ENCODE data around the gene FBXO2.

GRCh38 chr1:11682287-11682771, 28.1 kb upstream of the FBXO2 start:
- TF ChIP-seq, protein P1, sequence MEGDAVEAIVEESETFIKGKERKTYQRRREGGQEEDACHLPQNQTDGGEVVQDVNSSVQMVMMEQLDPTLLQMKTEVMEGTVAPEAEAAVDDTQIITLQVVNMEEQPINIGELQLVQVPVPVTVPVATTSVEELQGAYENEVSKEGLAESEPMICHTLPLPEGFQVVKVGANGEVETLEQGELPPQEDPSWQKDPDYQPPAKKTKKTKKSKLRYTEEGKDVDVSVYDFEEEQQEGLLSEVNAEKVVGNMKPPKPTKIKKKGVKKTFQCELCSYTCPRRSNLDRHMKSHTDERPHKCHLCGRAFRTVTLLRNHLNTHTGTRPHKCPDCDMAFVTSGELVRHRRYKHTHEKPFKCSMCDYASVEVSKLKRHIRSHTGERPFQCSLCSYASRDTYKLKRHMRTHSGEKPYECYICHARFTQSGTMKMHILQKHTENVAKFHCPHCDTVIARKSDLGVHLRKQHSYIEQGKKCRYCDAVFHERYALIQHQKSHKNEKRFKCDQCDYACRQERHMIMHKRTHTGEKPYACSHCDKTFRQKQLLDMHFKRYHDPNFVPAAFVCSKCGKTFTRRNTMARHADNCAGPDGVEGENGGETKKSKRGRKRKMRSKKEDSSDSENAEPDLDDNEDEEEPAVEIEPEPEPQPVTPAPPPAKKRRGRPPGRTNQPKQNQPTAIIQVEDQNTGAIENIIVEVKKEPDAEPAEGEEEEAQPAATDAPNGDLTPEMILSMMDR (IDR thresholded peaks at IDR 0.05) = no peak
- no peak for TF ChIP-seq POLR2A (IDR thresholded peaks at IDR 0.05)
- no peak for TF ChIP-seq EP300 (IDR thresholded peaks at IDR 0.05; ENCODE audit: low read depth)
- no peak for TF ChIP-seq POLR2AphosphoS5 (IDR thresholded peaks at IDR 0.05)

All from transverse colon (tissue), 4 donors.